Ovary (tissue), 3 donors: ENCODE measurements around the gene STEAP4.

Experiments used
- CTCF ChIP-seq, 3 donors: fragments of 450-650 bp in 2 of 3; fragments of 200-600 bp in 1 of 3; IDR thresholded peaks; one replicate each; pipeline versions ENCODE4 v1.5.1 to v1.8.0; 2016 to 2022; ENCODE audit warnings: antibody characterized with exemption in 3 of 3, mild to moderate bottlenecking in 1 of 3
- EP300 ChIP-seq: sonication (generic); formaldehyde crosslinking; IDR thresholded peaks from one replicate; pipeline ENCODE4 v1.6.1; 2017; ENCODE audit warnings: antibody characterized with exemption
- POLR2A ChIP-seq: fragments of 450-650 bp; IDR thresholded peaks from one replicate; pipeline ENCODE4 v1.6.1; 2017; ENCODE audit warnings: antibody characterized with exemption, mild to moderate bottlenecking, moderate library complexity
- donor health status: DM: no; HTN: no; CAD: no.

GRCh38 chr7:88314061-88314491 is 7.4 kb upstream of the STEAP4 start:
- no peak for TF ChIP-seq CTCF (IDR thresholded peaks at IDR 0.05)
- no peak for TF ChIP-seq POLR2A
- TF ChIP-seq EP300, result no peak
